H1 (cell line): ENCODE data around the gene CRB2. TPM values are rescaled to one million over a fixed set of nuclear protein-coding genes. Genes with fewer than 3 reads are reported as not detected.
A peak's percentile ranks its signal among the peaks of the same experiment; 100 is the strongest.

Source experiments
- CTCF ChIA-PET: fragments of 300-600 bp; sonication (Branson Sonifier 250); formaldehyde crosslinking; loops from one replicate; lab custom pipeline; 2021; ENCODE audit not compliant: partially characterized antibody; lab: Charles Lee
- POLR2A ChIA-PET: fragments of 300-600 bp; sonication (Branson Sonifier 250); formaldehyde crosslinking; loops from one replicate; lab custom pipeline; 2021; ENCODE audit warnings: inconsistent platforms; ENCODE audit not compliant: partially characterized antibody; lab: Charles Lee
- DNase-seq, 2 experiments: peaks; one replicate each; pipeline versions ENCODE4 v3.0.0 to v3.0.0-alpha.2; 2010 to 2022; ENCODE audit warnings: low spot score in 2 of 2, low read depth in 1 of 2, mixed read lengths in 1 of 2
- FAIRE-seq: peaks from 2 replicates; lab custom pipeline; 2011; peaks lifted over from hg19 to GRCh38; lab: Jason Lieb, UNC
- H2AFZ ChIP-seq: 2 replicates; pipeline ENCODE4 v1.8.1; 2012; ENCODE audit warnings: low read length, inconsistent platforms
- H2AK5ac ChIP-seq: 2 replicates; pipeline ENCODE4 v1.6.1; 2013; ENCODE audit warnings: low read depth, low read length
- H2BK120ac ChIP-seq: replicated peaks from 2 replicates; pipeline ENCODE3; 2013; ENCODE audit warnings: low read depth, low read length, inconsistent platforms
- H2BK12ac ChIP-seq: 2 replicates; pipeline ENCODE4 v1.6.1; 2013; ENCODE audit warnings: low read depth, low read length
- H2BK15ac ChIP-seq: 2 replicates; pipeline ENCODE4 v1.6.1; 2013; ENCODE audit warnings: low read length
- H2BK20ac ChIP-seq: 2 replicates; pipeline ENCODE4 v1.6.1; 2013; ENCODE audit warnings: low read length
- H2BK5ac ChIP-seq: 2 replicates; pipeline ENCODE4 v1.6.1; 2013; ENCODE audit warnings: low read depth, low read length
- H3K14ac ChIP-seq: 2 replicates; pipeline ENCODE4 v1.6.1; 2013; ENCODE audit warnings: inconsistent platforms; ENCODE audit not compliant: insufficient read length
- H3K18ac ChIP-seq: 2 replicates; pipeline ENCODE4 v1.6.1; 2013; ENCODE audit warnings: low read length; ENCODE audit errors: extremely low read depth
- H3K23ac ChIP-seq: 2 replicates; pipeline ENCODE4 v1.6.1; 2013; ENCODE audit warnings: inconsistent platforms; ENCODE audit not compliant: insufficient read length
- H3K23me2 ChIP-seq: 2 replicates; pipeline ENCODE4 v1.6.1; 2013; ENCODE audit warnings: low read depth, low read length
- H3K27ac ChIP-seq: 2 replicates; pipeline ENCODE4 v1.6.1; 2011; ENCODE audit warnings: low read depth, low read length, inconsistent platforms
- H3K27me3 ChIP-seq, 4 experiments: replicated peaks in 1 of 4; 1 replicate in 1 of 4; 2 replicates in 3 of 4; pipeline versions ENCODE4 v1.6.1 to v1.8.1; 2011 to 2013; ENCODE audit warnings: low read length in 3 of 4, mild to moderate bottlenecking in 3 of 4, inconsistent platforms in 2 of 4, mixed read lengths in 2 of 4, moderate library complexity in 1 of 4; ENCODE audit not compliant: control insufficient read depth in 3 of 4, insufficient read depth in 3 of 4; ENCODE audit errors: extremely low read depth in 1 of 4
- H3K36me3 ChIP-seq, 4 experiments: 2 replicates each; pipeline versions ENCODE4 v1.6.1 to v1.8.1; 2011 to 2013; ENCODE audit warnings: mild to moderate bottlenecking in 4 of 4, low read length in 3 of 4, moderate library complexity in 2 of 4, control low read depth in 1 of 4, inconsistent platforms in 1 of 4; ENCODE audit not compliant: insufficient read depth in 4 of 4, control insufficient read depth in 2 of 4
- H3K4ac ChIP-seq: replicated peaks from 2 replicates; pipeline ENCODE3; 2013; ENCODE audit warnings: low read length, low read depth, mixed read lengths, inconsistent platforms; ENCODE audit not compliant: insufficient read length
- H3K4me1 ChIP-seq, 4 experiments: replicated peaks in 1 of 4; 1 replicate in 1 of 4; 2 replicates in 3 of 4; pipeline versions ENCODE4 v1.6.1 to v1.8.1; 2011 to 2013; ENCODE audit warnings: low read length in 3 of 4, inconsistent platforms in 2 of 4, mixed read lengths in 1 of 4; ENCODE audit not compliant: insufficient read depth in 4 of 4, control insufficient read depth in 3 of 4
- H3K4me2 ChIP-seq, 2 experiments: 2 replicates each; pipeline versions ENCODE4 v1.6.1 to v1.8.1; 2011 to 2013; ENCODE audit warnings: low read depth in 2 of 2, low read length in 2 of 2, control low read depth in 1 of 2, inconsistent platforms in 1 of 2, mild to moderate bottlenecking in 1 of 2; ENCODE audit not compliant: insufficient read depth in 1 of 2
- H3K4me3 ChIP-seq, 4 experiments: fragments of 200-600, 300-600 bp in 1 of 4; sonication (generic), shearing (Covaris generic), sonication (Bioruptor Twin) in 1 of 4; 2 replicates each; pipeline versions ENCODE4 v1.5.1 to v1.8.1; 2011 to 2016; ENCODE audit warnings: low read length in 4 of 4, low read depth in 3 of 4, control low read depth in 2 of 4, inconsistent platforms in 2 of 4, mild to moderate bottlenecking in 2 of 4, mixed read lengths in 1 of 4, moderate library complexity in 1 of 4; ENCODE audit not compliant: insufficient read depth in 2 of 4; ENCODE audit errors: extremely low read depth in 1 of 4
- H3K56ac ChIP-seq: replicated peaks from 2 replicates; pipeline ENCODE3; 2013; ENCODE audit warnings: low read depth, mild to moderate bottlenecking, mixed read lengths, low read length, inconsistent platforms; ENCODE audit not compliant: insufficient read length
- H3K79me1 ChIP-seq: 2 replicates; pipeline ENCODE4 v1.6.1; 2013; ENCODE audit warnings: low read depth, low read length, control low read depth
- H3K79me2 ChIP-seq, 2 experiments: 2 replicates each; pipeline versions ENCODE4 v1.6.1 to v1.8.1; 2012 to 2013; ENCODE audit warnings: low read length in 2 of 2, mild to moderate bottlenecking in 2 of 2, inconsistent platforms in 1 of 2; ENCODE audit not compliant: insufficient read depth in 2 of 2, control insufficient read depth in 1 of 2
- H3K9ac ChIP-seq, 4 experiments: replicated peaks in 1 of 4; 1 replicate in 1 of 4; 2 replicates in 3 of 4; pipeline versions ENCODE4 v1.6.1 to v1.8.1; 2011 to 2013; ENCODE audit warnings: low read depth in 3 of 4, low read length in 3 of 4, control low read depth in 2 of 4, mild to moderate bottlenecking in 2 of 4, moderate library complexity in 2 of 4, inconsistent platforms in 1 of 4; ENCODE audit errors: extremely low read depth in 1 of 4
- H3K9me3 ChIP-seq, 2 experiments: 2 replicates each; pipeline versions ENCODE4 v1.6.1 to v1.8.1; 2012 to 2013; ENCODE audit warnings: mild to moderate bottlenecking in 2 of 2, moderate library complexity in 2 of 2, control low read depth in 1 of 2, inconsistent platforms in 1 of 2, low read depth in 1 of 2, low read length in 1 of 2, mixed read lengths in 1 of 2; ENCODE audit not compliant: insufficient read depth in 2 of 2
- H4K20me1 ChIP-seq, 2 experiments: replicated peaks in 1 of 2; 2 replicates each; pipeline versions ENCODE3 to v1.8.1; 2011 to 2013; ENCODE audit warnings: inconsistent platforms in 2 of 2, low read length in 2 of 2, mild to moderate bottlenecking in 1 of 2; ENCODE audit not compliant: insufficient read depth in 2 of 2, control insufficient read depth in 1 of 2
- H4K5ac ChIP-seq: 2 replicates; pipeline ENCODE4 v1.6.1; 2013; ENCODE audit warnings: low read length, low read depth, mixed read lengths, inconsistent platforms; ENCODE audit not compliant: insufficient read length
- H4K8ac ChIP-seq: 2 replicates; pipeline ENCODE4 v1.8.0; 2013; ENCODE audit warnings: mild to moderate bottlenecking, moderate library complexity, low read length, inconsistent platforms; ENCODE audit not compliant: insufficient read depth; ENCODE audit errors: extremely low read depth
- H4K91ac ChIP-seq: replicated peaks from 2 replicates; pipeline ENCODE3; 2013; ENCODE audit warnings: low read length, mixed read lengths, inconsistent platforms; ENCODE audit not compliant: insufficient read length
- CHD2 ChIP-seq: IDR thresholded peaks from 2 replicates; pipeline ENCODE4 v1.6.1; 2012; ENCODE audit warnings: low read length, improper control_type of control experiment
- EGR1 ChIP-seq: IDR thresholded peaks from 2 replicates; pipeline ENCODE4 v1.6.1; 2011; ENCODE audit warnings: low read depth, low read length, borderline replicate concordance
- FOSL1 ChIP-seq: IDR thresholded peaks from 2 replicates; pipeline ENCODE4 v1.6.1; 2011; ENCODE audit warnings: mild to moderate bottlenecking, low read depth, low read length, moderate library complexity; ENCODE audit not compliant: insufficient read depth
- KDM4A ChIP-seq: IDR thresholded peaks from one replicate; pipeline ENCODE4 v1.7.1; 2012; ENCODE audit warnings: low read depth, mild to moderate bottlenecking, moderate library complexity, low read length, inconsistent platforms; ENCODE audit not compliant: severe bottlenecking
- KDM5A ChIP-seq: fragments of 200-600 bp; IDR thresholded peaks from 2 replicates; pipeline ENCODE4 v1.7.1; 2012; ENCODE audit warnings: mild to moderate bottlenecking, low read length, inconsistent platforms, mixed read lengths
- PHF8 ChIP-seq: fragments of 200-600 bp; sonication (generic); conservative IDR thresholded peaks from 2 replicates; pipeline ENCODE4 v1.7.1; 2012; ENCODE audit warnings: low read depth, mild to moderate bottlenecking, inconsistent platforms, low read length, moderate library complexity
- POLR2A ChIP-seq, 2 experiments: IDR thresholded peaks; 1 replicate in 1 of 2; 2 replicates in 1 of 2; pipeline ENCODE4 v1.6.1; 2011; ENCODE audit warnings: low read depth in 2 of 2, low read length in 2 of 2, mild to moderate bottlenecking in 2 of 2; ENCODE audit errors: control extremely low read depth in 1 of 2
- RBBP5 ChIP-seq: IDR thresholded peaks from 2 replicates; pipeline ENCODE4 v1.7.1; 2012; ENCODE audit warnings: low read depth, mild to moderate bottlenecking, inconsistent platforms, low read length, moderate library complexity, borderline replicate concordance
- SIRT6 ChIP-seq: IDR thresholded peaks from one replicate; pipeline ENCODE4 v1.7.1; 2012; ENCODE audit warnings: low read length, inconsistent platforms
- WGBS, 2 experiments: shearing (Covaris generic) in 1 of 2; methylation state at CpG; one replicate each; pipeline versions ENCODE4 v1.1.6 to v1.1.7; 2013 to 2015; ENCODE audit warnings: low lambda C conversion rate in 2 of 2, mixed read lengths in 2 of 2, inconsistent platforms in 1 of 2, low coverage in 1 of 2, missing lambda C conversion rate in 1 of 2; ENCODE audit not compliant: insufficient replicate concordance in 2 of 2, insufficient coverage in 1 of 2, insufficient read length in 1 of 2; ENCODE audit errors: extremely low coverage in 1 of 2, missing lambda C conversion rate in 1 of 2; 5-methylcytosine and 5-hydroxymethylcytosine counted together
- polyA plus RNA-seq, 7 experiments: library from polyadenylated mRNA; depleted of rRNA in 3 of 7; stranded (reverse) in 5 of 7; unstranded in 2 of 7; fragments of >200 nt in 5 of 7; fragments of 200-250 nt in 2 of 7; gene quantifications; 1 replicate in 5 of 7; 2 replicates in 1 of 7; 4 replicates in 1 of 7; pipeline versions ENCODE4 v1.2.1 to v1.2.3, GENCODE V29; 2011 to 2013; ENCODE audit warnings: missing spikeins in 2 of 7, mixed read lengths in 2 of 7
- total RNA-seq: library from RNA; stranded (reverse); fragmentation: NEBNext Ultra II Directional; extraction: Animal tissue kit (Norgen Biotek cat#: 25700); gene quantifications from 2 replicates; pipeline ENCODE4 v1.2.1, GENCODE V29; 2021
- TF ChIP-seq, protein P1 (sequence below): IDR thresholded peaks from 2 replicates; pipeline ENCODE4 v1.6.1; 2012; ENCODE audit warnings: inconsistent platforms

Gene CRB2
- total and polyA plus RNA-seq, 2 of the 8 experiments (the other 6 are each of a cell fraction or from before 2014, with no cell fraction given): 4.0 to 8.4 TPM

DNA sequence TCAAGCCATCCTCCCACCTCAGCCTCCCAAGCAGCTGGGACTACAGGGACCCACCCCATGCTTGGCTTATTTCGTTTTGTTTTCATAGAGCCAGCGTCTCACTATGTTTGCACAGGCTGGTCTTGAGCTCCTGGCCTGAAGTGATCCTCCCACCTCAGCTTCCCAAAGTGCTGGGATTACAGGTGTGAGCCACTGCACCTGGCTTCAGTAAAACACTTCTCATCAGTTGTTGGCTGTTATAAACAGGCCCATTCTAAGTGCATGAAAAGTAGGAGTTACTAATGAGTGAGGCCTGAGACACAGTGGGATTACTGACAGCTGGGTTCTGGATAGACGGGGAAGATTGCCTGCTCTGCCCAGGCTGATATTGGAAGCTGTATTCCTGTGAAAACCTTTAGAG, 3.5 kb downstream of the CRB2 start:
- H3K79me2 ChIP-seq: no peaks in the 10 kb centered on the region

More for the DNA sequence above, 3.5 kb downstream of the CRB2 start:
- no peak overlapping the region for H3K9ac ChIP-seq
- peak overlapping the region; percentile 61; the same call in 1 of the 2 replicates for H2BK20ac ChIP-seq
- H3K4me1 ChIP-seq: peaks cover 17 to 50% (median 39%) of the 10 kb centered on the region in 4 experiments
- ChIA-PET POLR2A (interaction anchor here (0.7 to 3.1 kb wide), 2 partner anchors 16 to 24 kb away, joined by 3 to 19 read pairs; no protein-coding TSS in a partner anchor), CTCF (interaction anchor here (0.6 to 22.0 kb wide), 7 partner anchors 9 to 1836 kb away, joined by 3 to 668 read pairs (median 5); no protein-coding TSS in a partner anchor)
- no peaks in the 10 kb centered on the region for H3K9me3 ChIP-seq
- peaks cover 11% of the 10 kb centered on the region for H3K23me2 ChIP-seq
- peak overlapping the region; percentile 27; the same call in 1 of the 2 replicates for H3K18ac ChIP-seq
- peak overlapping the region; percentile 35; the same call in 1 of the 2 replicates for H2BK5ac ChIP-seq
- H3K36me3 ChIP-seq: no peaks in the 10 kb centered on the region
- no peaks in the 10 kb centered on the region; a peak in 1 of 7 replicates for H3K27me3 ChIP-seq
- no peak overlapping the region for H4K5ac ChIP-seq
- H2AK5ac ChIP-seq: no peak overlapping the region
- 53% methylated on average over 3 of the region's 3 CpGs; no CpG with 5 or more reads in 1 of the 2 experiments for WGBS, 2 experiments
- FAIRE-seq: no peak
- no peak overlapping the region for H3K27ac ChIP-seq
- no peak overlapping the region for H3K23ac ChIP-seq
- H2BK120ac ChIP-seq: no peak overlapping the region
- no peak for TF ChIP-seq RBBP5
- TF ChIP-seq, protein P1, sequence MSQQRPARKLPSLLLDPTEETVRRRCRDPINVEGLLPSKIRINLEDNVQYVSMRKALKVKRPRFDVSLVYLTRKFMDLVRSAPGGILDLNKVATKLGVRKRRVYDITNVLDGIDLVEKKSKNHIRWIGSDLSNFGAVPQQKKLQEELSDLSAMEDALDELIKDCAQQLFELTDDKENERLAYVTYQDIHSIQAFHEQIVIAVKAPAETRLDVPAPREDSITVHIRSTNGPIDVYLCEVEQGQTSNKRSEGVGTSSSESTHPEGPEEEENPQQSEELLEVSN: no peak
- no peak for TF ChIP-seq KDM5A
- no peak for TF ChIP-seq EGR1
- no peak for TF ChIP-seq POLR2A (IDR thresholded peaks at IDR 0.05; ENCODE audit: control extremely low read depth in 1 of 2, low read depth in 2 of 2, low read length in 2 of 2)
- TF ChIP-seq FOSL1: no peak
- no peak for TF ChIP-seq SIRT6
- TF ChIP-seq KDM4A: no peak
- no peak for TF ChIP-seq CHD2
- TF ChIP-seq PHF8: no peak
- no peak overlapping the region for H3K14ac ChIP-seq
- H3K79me1 ChIP-seq: no peaks in the 10 kb centered on the region
- no peak overlapping the region for H4K8ac ChIP-seq
- no peak overlapping the region for H3K4me3 ChIP-seq
- no peak overlapping the region for H3K4ac ChIP-seq
- H3K56ac ChIP-seq: no peak overlapping the region
- peak overlapping the region in 1 of 2 experiments; percentile 2; a peak in 1 of 4 replicates for H3K4me2 ChIP-seq
- H4K20me1 ChIP-seq: peaks cover 0 to 2% of the 10 kb centered on the region in 2 experiments
- no peak overlapping the region for H2BK15ac ChIP-seq
- no peak overlapping the region for H2AFZ ChIP-seq
- H2BK12ac ChIP-seq: peak overlapping the region; percentile 75; the same call in 1 of the 2 replicates
- no peak overlapping the region for H4K91ac ChIP-seq
- no peak for DNase-seq
